Endothelial cell of umbilical vein (primary cell): ENCODE measurements around the gene MAP3K13. TPM values are rescaled to one million over a fixed set of nuclear protein-coding genes. Genes with fewer than 3 reads are reported as not detected.

Experiments
- BruUV-seq: library from RNA; stranded (reverse); fragments of 400-500 nt; replicated peaks from 2 replicates; lab custom pipeline; 2021; lab: Mats Ljungman, UMichigan
- CTCF ChIA-PET: fragments of 300-600, 350-600 bp; sonication (Branson Sonifier 250); formaldehyde crosslinking; loops from one replicate; lab custom pipeline; 2021; ENCODE audit warnings: antibody characterized with exemption, inconsistent platforms; lab: Charles Lee
- POLR2A ChIA-PET: fragments of 300-600, 350-600 bp; sonication (Branson Sonifier 250); formaldehyde crosslinking; loops from one replicate; lab custom pipeline; 2021; ENCODE audit warnings: antibody characterized with exemption, inconsistent platforms; lab: Charles Lee
- DNase-seq: peaks from one replicate; pipeline ENCODE4 v3.0.0-alpha.2; 2011; ENCODE audit warnings: low read depth, low spot score
- FAIRE-seq: peaks from 2 replicates; lab custom pipeline; 2011; peaks lifted over from hg19 to GRCh38; lab: Jason Lieb, UNC
- H2AFZ ChIP-seq: 2 replicates; pipeline ENCODE4 v1.6.0; 2012; ENCODE audit warnings: low read depth, low read length, control low read depth, inconsistent platforms
- H3K27ac ChIP-seq: 2 replicates; pipeline ENCODE4 v1.5.1; 2011; ENCODE audit warnings: low read depth, mild to moderate bottlenecking, control low read depth, low read length, moderate library complexity; ENCODE audit not compliant: insufficient read depth
- H3K27me3 ChIP-seq, 2 experiments: 2 replicates each; pipeline versions ENCODE4 v1.6.0 to v1.6.1; 2011; ENCODE audit warnings: low read length in 2 of 2, mixed read lengths in 1 of 2; ENCODE audit not compliant: control insufficient read depth in 2 of 2, insufficient read depth in 2 of 2
- H3K36me3 ChIP-seq, 2 experiments: 2 replicates in 1 of 2; 3 replicates in 1 of 2; pipeline ENCODE4 v1.5.1; 2011; ENCODE audit warnings: low read length in 2 of 2, mild to moderate bottlenecking in 1 of 2, moderate library complexity in 1 of 2; ENCODE audit not compliant: control insufficient read depth in 2 of 2, insufficient read depth in 2 of 2; ENCODE audit errors: extremely low read depth in 1 of 2
- H3K4me1 ChIP-seq: 3 replicates; pipeline ENCODE4 v1.5.1; 2011; ENCODE audit warnings: mild to moderate bottlenecking, low read length; ENCODE audit not compliant: control insufficient read depth, insufficient read depth; ENCODE audit errors: extremely low read depth
- H3K4me2 ChIP-seq: 2 replicates; pipeline ENCODE4 v1.6.1; 2011; ENCODE audit warnings: low read length, control low read depth, mixed read lengths; ENCODE audit not compliant: insufficient read depth
- H3K4me3 ChIP-seq, 3 experiments: fragments of 200-600 bp in 1 of 3; sonication (generic), shearing (Covaris generic) in 1 of 3; replicated peaks in 1 of 3; 2 replicates each; pipeline ENCODE4 v1.5.1; 2011 to 2016; ENCODE audit warnings: control low read depth in 3 of 3, low read length in 3 of 3, mild to moderate bottlenecking in 2 of 3, inconsistent platforms in 1 of 3, low read depth in 1 of 3, moderate library complexity in 1 of 3; ENCODE audit not compliant: insufficient read depth in 1 of 3
- H3K79me2 ChIP-seq: 2 replicates; pipeline ENCODE4 v1.6.0; 2012; ENCODE audit warnings: low read length, inconsistent platforms; ENCODE audit not compliant: control insufficient read depth, insufficient read depth
- H3K9ac ChIP-seq: replicated peaks from 2 replicates; pipeline ENCODE3; 2011; ENCODE audit warnings: low read length, control low read depth; ENCODE audit not compliant: insufficient read depth; ENCODE audit errors: extremely low read depth
- H3K9me1 ChIP-seq: replicated peaks from 3 replicates; pipeline ENCODE4 v1.6.0; 2011; ENCODE audit warnings: mild to moderate bottlenecking, low read length; ENCODE audit not compliant: control insufficient read depth, insufficient read depth; ENCODE audit errors: extremely low read depth
- H3K9me3 ChIP-seq: replicated peaks from 2 replicates; pipeline ENCODE4 v1.5.1; 2012; ENCODE audit warnings: low read length, inconsistent platforms; ENCODE audit not compliant: control insufficient read depth, insufficient read depth
- H4K20me1 ChIP-seq: replicated peaks from 2 replicates; pipeline ENCODE3; 2011; ENCODE audit warnings: mild to moderate bottlenecking, low read length; ENCODE audit not compliant: control insufficient read depth, insufficient read depth; ENCODE audit errors: extremely low read depth
- EZH2 ChIP-seq: IDR thresholded peaks from 2 replicates; pipeline ENCODE4 v1.6.1; 2012; ENCODE audit warnings: borderline replicate concordance, low read depth, mild to moderate bottlenecking, moderate library complexity, low read length, inconsistent platforms; ENCODE audit not compliant: severe bottlenecking
- POLR2AphosphoS5 ChIP-seq: IDR thresholded peaks from 2 replicates; pipeline ENCODE4 v1.6.1; 2012; ENCODE audit warnings: low read depth, mild to moderate bottlenecking, control low read depth, low read length, moderate library complexity; ENCODE audit not compliant: insufficient read depth
- dilution Hi-C: fragments of 300-500 bp; cut with MboI; formaldehyde crosslinking; loops from one replicate; pipeline ENCODE4 v1.15.0; 2019; ENCODE audit warnings: low sequenced_read_pairs; ENCODE audit not compliant: extremely low pct_ligation_motif_present
- intact Hi-C: fragments of 100-400 bp; cut with micrococcal nuclease; formaldehyde crosslinking; loops from one replicate; pipeline ENCODE4 v1.10.0; 2022
- polyA plus RNA-seq, 4 experiments: library from polyadenylated mRNA; depleted of rRNA in 3 of 4; stranded (reverse) in 3 of 4; unstranded in 1 of 4; fragments of >200 nt; gene quantifications; 2 replicates each; pipeline versions ENCODE4 v1.2.1 to v1.2.3, GENCODE V29; 2011 to 2012; ENCODE audit warnings: missing spikeins in 1 of 4
- total RNA-seq: library from RNA; stranded (reverse); gene quantifications from 2 replicates; pipeline ENCODE4 v1.2.3, GENCODE V29; 2021

MAP3K13 gene
- total and polyA plus RNA-seq, 2 donors (not counting 3 experiments of a cell fraction or from before 2014, with no cell fraction given), result 6.2 to 15.4 TPM

DNA sequence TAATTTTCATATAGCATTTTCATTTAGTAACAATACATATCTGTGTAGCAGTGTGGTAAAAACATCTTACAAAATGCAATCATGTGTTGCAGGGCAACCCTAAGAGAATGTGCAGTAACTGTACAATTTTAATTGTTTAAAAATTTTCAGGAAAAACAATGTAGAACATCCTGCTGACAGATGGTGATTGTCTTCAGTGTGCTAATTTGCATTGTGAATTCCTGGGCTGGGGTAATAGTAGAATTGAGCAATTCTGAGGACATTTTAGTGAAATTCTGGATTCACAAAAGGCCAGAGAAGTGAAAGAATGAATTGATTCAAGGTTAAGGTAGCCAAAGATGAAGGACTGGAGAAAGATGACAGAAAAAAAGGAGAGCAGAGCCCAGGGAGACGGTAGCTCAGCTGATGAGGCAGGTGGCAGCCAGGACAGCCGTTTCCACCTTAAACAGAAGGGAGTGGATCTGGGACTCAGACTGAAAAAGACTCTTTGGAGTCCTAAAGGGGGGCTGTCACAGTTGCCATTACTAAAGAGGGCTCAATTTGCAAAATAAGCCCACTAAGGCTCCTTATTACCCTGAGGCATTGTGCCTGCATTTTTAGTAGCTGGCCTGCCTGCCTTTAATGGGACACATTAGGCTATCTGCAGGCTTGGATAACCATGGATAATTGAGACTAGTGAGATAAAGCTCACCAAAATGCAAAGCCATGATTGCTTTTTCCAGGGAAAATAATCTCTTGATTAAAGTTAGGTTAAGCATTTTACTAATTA, 8.6 kb downstream of the MAP3K13 start:
- ChIA-PET CTCF (interaction anchor here (0.7 kb wide), 1 partner anchor 10 kb away, joined by 4 read pairs; no protein-coding TSS in a partner anchor), POLR2A (no interaction called here)
- Histone ChIP-seq H3K9me3 (no peaks in the 10 kb centered on the region), H3K4me1 (no peaks in the 10 kb centered on the region), H3K4me2 (no peak overlapping the region), H3K9ac (no peak overlapping the region), H3K27ac (no peak overlapping the region), H3K79me2 (no peaks in the 10 kb centered on the region), H3K9me1 (no peaks in the 10 kb centered on the region), H3K36me3 (no peaks in the 10 kb centered on the region), H2AFZ (no peak overlapping the region), H3K27me3 (peaks cover 0 to 1% of the 10 kb centered on the region in 2 experiments), H4K20me1 (no peaks in the 10 kb centered on the region), H3K4me3 (no peak overlapping the region)
- intact Hi-C loops (no loop called here), dilution Hi-C loops (no loop called here)
- no TSS peak for BruUV-seq
- no peak for TF ChIP-seq POLR2AphosphoS5
- DNase-seq (no peak), FAIRE-seq (no peak)

DNA sequence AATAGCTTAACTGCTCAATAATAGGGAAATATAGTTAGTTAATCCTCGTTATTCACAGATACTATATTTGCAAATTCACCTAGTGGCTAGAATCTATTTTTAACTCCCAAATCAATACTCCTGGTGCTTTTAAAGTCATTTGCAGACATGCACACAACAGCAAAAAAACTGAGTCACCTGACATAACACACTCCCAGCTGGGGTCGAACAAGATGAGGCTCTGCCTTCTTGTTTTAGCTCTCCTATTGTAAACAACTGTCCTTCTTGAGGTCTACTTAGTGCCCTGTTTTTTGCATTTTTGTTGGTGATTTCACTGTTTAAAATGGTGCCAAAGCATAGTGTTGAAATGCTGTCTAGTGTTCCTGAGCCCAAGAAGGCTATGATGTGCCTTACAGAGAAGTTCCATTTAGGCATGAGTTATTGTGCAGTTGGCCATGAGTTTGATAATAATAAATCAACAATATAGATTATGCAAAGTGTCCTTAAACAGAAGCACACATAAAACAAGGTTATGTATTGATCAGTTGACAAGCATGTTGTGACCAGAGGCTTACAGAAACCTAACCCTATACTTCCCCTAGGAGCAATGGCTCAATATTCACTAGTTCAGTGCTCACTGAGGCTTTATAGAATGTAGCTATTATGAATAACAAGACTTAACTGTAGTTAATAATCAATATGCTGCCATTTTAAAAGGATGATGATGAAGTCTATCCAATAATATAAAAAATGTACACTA, 18.6 kb downstream of the MAP3K13 start:
- Histone ChIP-seq H3K36me3 (no peaks in the 10 kb centered on the region), H3K27me3 (no peaks in the 10 kb centered on the region), H3K4me1 (no peaks in the 10 kb centered on the region), H2AFZ (no peak overlapping the region), H3K9ac (no peak overlapping the region), H3K79me2 (no peaks in the 10 kb centered on the region), H3K4me3 (no peak overlapping the region), H4K20me1 (no peaks in the 10 kb centered on the region), H3K27ac (no peak overlapping the region), H3K9me3 (no peaks in the 10 kb centered on the region), H3K4me2 (no peak overlapping the region), H3K9me1 (no peaks in the 10 kb centered on the region)
- intact Hi-C loops, result no loop called here
- FAIRE-seq (no peak), DNase-seq (no peak)
- CTCF ChIA-PET, result interaction anchor here (0.8 to 1.0 kb wide), 2 partner anchors 11 to 194 kb away, joined by 3 to 4 read pairs; no protein-coding TSS in a partner anchor
- dilution Hi-C loops, result no loop called here
- POLR2A ChIA-PET, result no interaction called here
- TF ChIP-seq EZH2, result no peak
- BruUV-seq, result no TSS peak
